Motor neuron (in vitro differentiated cells): ENCODE measurements around the gene PRKCZ. TPM values are rescaled to one million over a fixed set of nuclear protein-coding genes. Genes with fewer than 3 reads are reported as not detected.

Experiments used
- ATAC-seq, 8 experiments: fragments of 200-7000 bp; cut with Tn5 transposase; replicated peaks in 6 of 8; 2 replicates each; pipeline ENCODE4 v1.8.0; 2021; ENCODE audit warnings: mild to moderate bottlenecking in 8 of 8, moderate library complexity in 8 of 8
- H3K27ac ChIP-seq, 2 donors: fragments of 250-450 bp; sonication (Bioruptor Pico); 2 replicates each; pipeline ENCODE4 v1.9.0; 2021; ENCODE audit warnings: antibody characterized with exemption in 2 of 2, mild to moderate bottlenecking in 2 of 2, moderate library complexity in 1 of 2
- H3K4me1 ChIP-seq, 2 donors: fragments of 250-450 bp; sonication (Bioruptor Pico); replicated peaks in 1 of 2; 2 replicates each; pipeline ENCODE4 v1.6.1; 2021; ENCODE audit warnings: antibody characterized with exemption in 2 of 2, mild to moderate bottlenecking in 2 of 2, moderate library complexity in 1 of 2
- H3K4me3 ChIP-seq, 5 donors: fragments of 250-450 bp; sonication (Bioruptor Pico); 2 replicates each; pipeline ENCODE4 v1.9.0; 2021; ENCODE audit warnings: antibody characterized with exemption in 5 of 5, mild to moderate bottlenecking in 5 of 5, moderate library complexity in 4 of 5
- WGBS, 10 experiments: fragments of 450-650 bp; shearing (Covaris generic); methylation state at CpG; one replicate each; pipeline ENCODE4 v1.0.0; 2022; 5-methylcytosine and 5-hydroxymethylcytosine counted together
- in situ Hi-C, 9 experiments: fragments of 400-800 bp; cut with MboI; loops; one replicate each; pipeline ENCODE4 v1.15.0; 2021; ENCODE audit warnings: low sequenced_read_pairs in 9 of 9, low pct_unique_long_range_greater_than_20kb in 2 of 9; ENCODE audit not compliant: unreplicated experiment in 9 of 9
- total RNA-seq, 8 experiments: library from RNA; unstranded; fragments of 300-600 nt; gene quantifications; 2 replicates each; pipeline versions ENCODE4 v1.2.3 to v1.2.4, GENCODE V29; 2022

PRKCZ gene
- total RNA-seq, 8 experiments from 2014 or later = 1.1 to 39.0 (median 23.6) TPM

- no peak overlapping the region for H3K4me3 ChIP-seq
- H3K27ac ChIP-seq = peak overlapping the region; percentile 3 to 10
- peaks cover 45% of the 10 kb centered on the region in 2 donors for H3K4me1 ChIP-seq
- ATAC-seq = peak in 6 of 8 experiments; percentile 61 to 87 (median 80)
- WGBS, 10 experiments = 20 to 100% (median 60%) methylated on average over 1 to 12 of the region's 32 CpGs; no CpG with 5 or more reads in 3 of the 10 experiments
- in situ Hi-C loops = no loop called here
Observed at GRCh38 chr1:2104621-2105427, 54.6 kb downstream of the PRKCZ start.

DNA sequence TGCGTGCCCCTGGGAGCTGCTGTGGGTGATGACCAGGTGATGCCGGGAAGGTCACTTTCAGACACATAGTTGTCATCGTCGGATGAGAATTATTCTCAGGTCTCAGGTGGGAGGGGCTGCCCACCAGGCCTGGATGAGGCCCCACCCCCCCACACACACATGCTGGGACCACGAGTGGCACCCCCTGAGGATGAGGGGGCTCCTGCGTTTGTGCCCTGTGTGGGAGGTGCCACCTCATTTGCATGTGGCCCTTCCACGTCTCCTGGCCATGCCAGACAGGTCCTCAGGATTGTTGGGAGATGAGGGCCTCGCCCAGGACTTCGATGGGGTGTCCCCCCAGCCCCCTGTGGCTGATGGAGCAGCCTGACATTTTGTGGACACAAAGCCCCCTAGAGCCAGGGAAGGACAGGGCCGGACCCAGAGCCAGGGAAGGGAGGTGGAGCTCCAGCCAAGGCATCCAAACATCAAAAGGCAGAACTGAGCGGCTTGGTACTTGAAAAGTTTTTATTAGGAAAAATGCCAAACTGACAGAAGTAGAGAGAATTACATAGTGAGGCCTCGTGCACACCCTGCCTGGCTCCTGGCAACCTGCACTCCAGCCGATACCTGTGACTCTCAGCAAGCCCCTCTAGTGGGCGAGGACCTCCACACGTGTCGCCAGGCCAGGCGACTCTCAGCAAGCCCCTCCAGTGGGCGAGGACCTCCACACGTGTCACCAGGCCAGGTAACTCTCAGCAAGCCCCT, 55.7 kb downstream of the PRKCZ start:
- no peak overlapping the region for H3K27ac ChIP-seq
- no peak for ATAC-seq
- H3K4me3 ChIP-seq = no peak overlapping the region
- WGBS, 10 experiments = 50 to 97% (median 87%) methylated on average over 1 to 7 of the region's 19 CpGs; no CpG with 5 or more reads in 5 of the 10 experiments
- in situ Hi-C loops = no loop called here
- H3K4me1 ChIP-seq = peaks cover 34 to 37% of the 10 kb centered on the region in 2 donors

GRCh38 chr1:2106659-2107405, 56.6 kb downstream of the PRKCZ start:
- no peak for ATAC-seq
- in situ Hi-C loops = no loop called here
- H3K4me1 ChIP-seq = peaks cover 29 to 38% of the 10 kb centered on the region in 2 donors
- 7 to 83% (median 60%) methylated on average over 1 to 11 of the region's 37 CpGs; no CpG with 5 or more reads in 5 of the 10 experiments for WGBS, 10 experiments
- H3K27ac ChIP-seq = no peak overlapping the region
- no peak overlapping the region for H3K4me3 ChIP-seq

GRCh38 chr1:2107586-2108212, 57.5 kb downstream of the PRKCZ start:
- WGBS, 10 experiments = 75 to 100% (median 93%) methylated on average over 2 to 5 of the region's 23 CpGs; no CpG with 5 or more reads in 6 of the 10 experiments
- Histone ChIP-seq H3K27ac (no peak overlapping the region), H3K4me3 (no peak overlapping the region), H3K4me1 (peaks cover 29 to 38% of the 10 kb centered on the region in 2 donors)
- in situ Hi-C loops = no loop called here
- ATAC-seq = no peak

DNA sequence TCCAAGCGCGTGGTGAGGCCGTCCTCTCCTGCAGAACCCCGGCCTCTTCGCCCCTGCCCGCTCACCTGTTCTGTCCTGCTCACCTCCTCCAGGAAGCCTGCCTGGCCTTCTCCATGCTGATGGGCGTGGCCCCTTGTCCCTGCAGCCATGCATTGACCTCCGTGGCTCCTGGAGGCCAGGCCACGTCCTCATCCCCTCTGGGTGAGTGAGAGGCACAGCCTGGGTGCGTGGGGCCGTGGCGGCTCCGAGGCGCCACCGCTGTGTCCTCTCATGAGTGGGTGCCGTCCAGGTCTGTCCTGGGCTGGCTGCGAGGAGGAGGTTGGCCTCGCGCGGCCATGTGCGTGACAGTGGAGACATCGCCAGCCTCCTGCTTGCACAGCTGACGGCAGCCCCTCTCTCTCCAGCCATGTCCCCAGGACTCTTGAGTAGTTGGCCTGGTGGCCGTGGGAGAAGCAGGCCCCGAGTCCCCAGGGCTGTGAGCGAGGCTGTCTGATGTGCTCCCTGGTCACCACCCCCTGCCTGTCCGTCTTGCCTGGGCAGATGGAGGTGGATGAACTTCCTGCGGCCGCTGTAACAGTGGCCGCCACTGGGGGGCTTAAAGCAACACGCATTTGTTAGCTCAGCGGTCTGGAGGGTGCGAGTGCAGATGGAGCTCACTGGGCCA, 58.1 kb downstream of the PRKCZ start:
- Histone ChIP-seq H3K4me1 (peaks cover 24 to 33% of the 10 kb centered on the region in 2 donors), H3K4me3 (no peak overlapping the region), H3K27ac (no peak overlapping the region)
- WGBS, 10 experiments = 0 to 67% (median 59%) methylated on average over 1 to 21 of the region's 33 CpGs; no CpG with 5 or more reads in 5 of the 10 experiments
- peak in 7 of 8 experiments; percentile 6 to 91 (median 35) for ATAC-seq
- in situ Hi-C loops = no loop called here

GRCh38 chr1:2108877-2109580, 58.8 kb downstream of the PRKCZ start:
- in situ Hi-C loops = no loop called here
- WGBS, 10 experiments = 67 to 100% (median 81%) methylated on average over 3 to 13 of the region's 28 CpGs; no CpG with 5 or more reads in 5 of the 10 experiments

DNA sequence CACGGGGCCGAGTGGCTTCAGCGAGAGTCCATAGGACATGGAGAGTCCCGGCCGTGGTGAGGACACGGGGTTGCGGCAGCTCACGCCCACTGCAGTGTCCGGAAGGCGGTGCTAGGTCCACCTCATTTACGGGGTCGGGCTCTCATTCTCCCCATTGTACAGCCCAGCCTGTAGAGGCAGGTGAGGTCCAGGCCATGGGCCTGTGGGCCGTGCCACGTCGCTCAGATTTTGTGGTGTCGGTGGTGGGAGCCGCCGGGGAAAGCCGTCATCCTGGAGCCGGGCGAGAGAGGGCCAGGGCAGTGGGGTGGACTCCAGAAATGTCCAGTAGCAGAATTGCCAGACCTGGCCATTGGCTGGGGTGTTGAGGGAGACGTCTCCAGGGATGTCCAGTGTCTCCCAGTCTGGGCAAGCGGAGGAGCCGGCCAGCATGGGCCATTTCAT, 59.4 kb downstream of the PRKCZ start:
- H3K4me3 ChIP-seq = no peak overlapping the region
- H3K27ac ChIP-seq = no peak overlapping the region
- no peak for ATAC-seq
- peaks cover 12 to 20% of the 10 kb centered on the region in 2 donors for H3K4me1 ChIP-seq
- 60 to 96% (median 93%) methylated on average over 3 to 5 of the region's 24 CpGs; no CpG with 5 or more reads in 6 of the 10 experiments for WGBS, 10 experiments
- in situ Hi-C loops = no loop called here

More at GRCh38 chr1:2108877-2109580, 58.8 kb downstream of the PRKCZ start:
- H3K4me3 ChIP-seq = no peak overlapping the region
- ATAC-seq = no peak
- peaks cover 17 to 26% of the 10 kb centered on the region in 2 donors for H3K4me1 ChIP-seq
- H3K27ac ChIP-seq = no peak overlapping the region

- in situ Hi-C loops = no loop called here
- no peak overlapping the region for H3K27ac ChIP-seq
- H3K4me1 ChIP-seq = peaks cover 5 to 14% of the 10 kb centered on the region in 2 donors
- no peak for ATAC-seq
- no peak overlapping the region for H3K4me3 ChIP-seq
- 80 to 93% (median 89%) methylated on average over 3 to 12 of the region's 18 CpGs; no CpG with 5 or more reads in 6 of the 10 experiments for WGBS, 10 experiments
Observed at GRCh38 chr1:2110191-2110737, 60.1 kb downstream of the PRKCZ start.

GRCh38 chr1:2110738-2111673, 60.8 kb downstream of the PRKCZ start:
- Histone ChIP-seq H3K27ac (no peak overlapping the region), H3K4me3 (no peak overlapping the region), H3K4me1 (peaks cover 7 to 20% of the 10 kb centered on the region in 2 donors)
- 32 to 95% (median 74%) methylated on average over 1 to 5 of the region's 28 CpGs; no CpG with 5 or more reads in 6 of the 10 experiments for WGBS, 10 experiments
- ATAC-seq = no peak
- in situ Hi-C loops = no loop called here

DNA sequence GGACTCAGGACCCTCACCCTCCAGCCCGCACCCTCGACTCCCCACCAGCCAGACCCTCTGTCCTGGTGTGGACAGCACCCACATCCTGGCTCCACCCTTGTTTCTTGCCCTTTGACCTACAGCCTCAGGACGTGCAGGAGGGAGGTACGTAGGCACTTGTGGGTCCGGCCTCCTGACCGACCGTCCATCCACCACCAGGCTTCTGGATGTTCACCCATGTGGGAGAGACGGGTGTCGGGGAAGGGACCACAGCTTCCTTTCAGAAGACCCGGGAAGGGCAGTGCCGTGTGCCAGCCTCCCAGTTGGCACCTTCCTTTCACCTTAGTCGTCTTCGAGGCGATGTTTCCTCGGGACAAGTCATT, 61.4 kb downstream of the PRKCZ start:
- H3K27ac ChIP-seq = no peak overlapping the region
- ATAC-seq = no peak
- H3K4me1 ChIP-seq = peaks cover 13 to 26% of the 10 kb centered on the region in 2 donors
- 87 to 100% (median 91%) methylated on average over 1 to 8 of the region's 15 CpGs; no CpG with 5 or more reads in 5 of the 10 experiments for WGBS, 10 experiments
- in situ Hi-C loops = no loop called here
- H3K4me3 ChIP-seq = no peak overlapping the region
